Measurements from ENCODE around the gene RFC2. TPM values are rescaled to one million over a fixed set of nuclear protein-coding genes. Genes with fewer than 3 reads are reported as not detected.
"Not testable (repeated sequence)": the region's sequence is repeated elsewhere in the genome, so short reads cannot be mapped to it uniquely, and the experiment has no call there.

RFC2 gene
- total RNA-seq, 4 donors from 2014 or later, result 11.4 to 16.8 (median 14.0) TPM

GRCh38 chr7:74256491-74257408 lies 2.6 kb upstream of the RFC2 start:
- Histone ChIP-seq H3K4me3 (replicated peaks in 1 of 3) (no peak overlapping the region), H3K27ac (peak overlapping the region in 2 of 3 donors; percentile 4 to 29), H3K36me3 (no peaks in the 10 kb centered on the region), H3K9me3 (no peaks in the 10 kb centered on the region), H3K4me1 (peaks cover 3 to 25% of the 10 kb centered on the region in 2 donors), H3K27me3 (no peaks in the 10 kb centered on the region)
- no peak for TF ChIP-seq CTCF (IDR thresholded peaks at IDR 0.05)
- no peak for TF ChIP-seq POLR2A (IDR thresholded peaks at IDR 0.05)
- 81 to 82% methylated on average over 12 of the region's 12 CpGs for WGBS, 2 donors
- intact Hi-C loops (cut with DNase I), result loop anchor here (5.0 kb wide), 1 partner anchor 36 kb away; no protein-coding TSS in a partner anchor
- no peak for DNase-seq

- Histone ChIP-seq H3K27ac (peak overlapping the region in 2 of 3 donors; percentile 77 to 86), H3K4me3 (replicated peaks in 1 of 3) (peak overlapping the region in 1 of 3 donors; percentile 76), H3K4me1 (peaks cover 3 to 25% of the 10 kb centered on the region in 2 donors)
- not testable (repeated sequence) for H3K36me3 ChIP-seq, H3K9me3 ChIP-seq, DNase-seq, H3K27me3 ChIP-seq
- intact Hi-C loops (cut with DNase I), result loop anchor here (5.0 kb wide), 1 partner anchor 37 kb away; no protein-coding TSS in a partner anchor
- WGBS, 2 donors, result 80 to 86% methylated on average over 6 of the region's 6 CpGs
These were observed 1.3 kb upstream of the RFC2 start for GRCh38 chr7:74255461-74255860.

- intact Hi-C loops (cut with DNase I), result loop anchor here (5.0 kb wide), 1 partner anchor 37 kb away; no protein-coding TSS in a partner anchor
- WGBS, 2 donors, result 18 to 23% methylated on average over 20 of the region's 20 CpGs
- Histone ChIP-seq H3K4me3 (replicated peaks in 1 of 3) (peak overlapping the region; percentile 61 to 76 (median 75)), H3K27ac (peak overlapping the region; percentile 77 to 90 (median 86)), H3K4me1 (peaks cover 3 to 25% of the 10 kb centered on the region in 2 donors), H3K27me3 (no peaks in the 10 kb centered on the region), H3K9me3 (no peaks in the 10 kb centered on the region), H3K36me3 (peaks cover 0 to 3% of the 10 kb centered on the region in 2 donors)
- DNase-seq, result no peak
- TF ChIP-seq CTCF (IDR thresholded peaks at IDR 0.05), result no peak
- no peak for TF ChIP-seq POLR2A (IDR thresholded peaks at IDR 0.05)
These were observed 720 bp upstream of the RFC2 start for GRCh38 chr7:74254858-74255379.

GRCh38 chr7:74253835-74254128 lies 417 bp downstream of the RFC2 start:
- TF ChIP-seq POLR2A (IDR thresholded peaks at IDR 0.05) (no peak), CTCF (IDR thresholded peaks at IDR 0.05) (no peak)
- no peak for DNase-seq
- Histone ChIP-seq H3K36me3 (peaks cover 10 to 14% of the 10 kb centered on the region in 2 donors), H3K9me3 (no peaks in the 10 kb centered on the region), H3K27ac (peak overlapping the region in 2 of 3 donors; percentile 56 to 86), H3K4me1 (peaks cover 3 to 25% of the 10 kb centered on the region in 2 donors), H3K27me3 (no peaks in the 10 kb centered on the region), H3K4me3 (replicated peaks in 1 of 3) (peak overlapping the region; percentile 61 to 82 (median 76))
- WGBS, 2 donors, result 1% methylated on average over 10 of the region's 10 CpGs
- intact Hi-C loops (cut with DNase I), result no loop called here

- TF ChIP-seq CTCF (IDR thresholded peaks at IDR 0.05), result no peak
- no peak for TF ChIP-seq POLR2A (IDR thresholded peaks at IDR 0.05)
- intact Hi-C loops (cut with DNase I), result no loop called here
- no peaks in the 10 kb centered on the region for H3K9me3 ChIP-seq
- DNase-seq, result no peak
- 58 to 64% methylated on average over 7 of the region's 7 CpGs for WGBS, 2 donors
- no peak overlapping the region for H3K27ac ChIP-seq
- no peaks in the 10 kb centered on the region for H3K27me3 ChIP-seq
- peaks cover 3 to 25% of the 10 kb centered on the region in 2 donors for H3K4me1 ChIP-seq
- peaks cover 10 to 16% of the 10 kb centered on the region in 2 donors for H3K36me3 ChIP-seq
- H3K4me3 ChIP-seq (replicated peaks in 1 of 3), result peak overlapping the region in 1 of 3 donors; percentile 76
These were observed 868 bp downstream of the RFC2 start for GRCh38 chr7:74253331-74253730.
